MM.1S (cell line): ENCODE results near the gene PDZK1.

Experiments
- DNase-seq: peaks from one replicate; pipeline ENCODE4 v3.0.0-alpha.2; 2015
- H2AFZ ChIP-seq: fragments of 300-600 bp; sonication (generic); 2 replicates; pipeline ENCODE4 v1.6.0; 2016; ENCODE audit warnings: antibody characterized with exemption, low read length
- H3F3A ChIP-seq: fragments of 300-600 bp; sonication (generic); 2 replicates; pipeline ENCODE4 v1.6.1; 2016; ENCODE audit warnings: mild to moderate bottlenecking, antibody characterized with exemption, low read length, moderate library complexity, mixed read lengths; ENCODE audit not compliant: insufficient read depth
- H3K27ac ChIP-seq: fragments of 300-600 bp; sonication (generic); 2 replicates; pipeline ENCODE4 v1.5.1; 2016; ENCODE audit warnings: mild to moderate bottlenecking, low read length
- H3K27me3 ChIP-seq: fragments of 300-600 bp; sonication (generic); replicated peaks from 2 replicates; pipeline ENCODE4 v1.6.0; 2016; ENCODE audit warnings: low read length; ENCODE audit not compliant: insufficient read depth
- H3K36me3 ChIP-seq: fragments of 300-600 bp; sonication (generic); replicated peaks from 2 replicates; pipeline ENCODE4 v1.6.1; 2016; ENCODE audit warnings: mild to moderate bottlenecking, low read length, mixed read lengths; ENCODE audit not compliant: insufficient read depth
- H3K4me1 ChIP-seq: fragments of 300-600 bp; sonication (generic); 2 replicates; pipeline ENCODE4 v1.6.1; 2016; ENCODE audit warnings: low read length, mixed read lengths
- H3K4me2 ChIP-seq: fragments of 300-600 bp; sonication (generic); 2 replicates; pipeline ENCODE4 v1.6.0; 2016; ENCODE audit warnings: low read depth, low read length
- H3K4me3 ChIP-seq: fragments of 300-600 bp; sonication (generic); 2 replicates; pipeline ENCODE4 v1.5.1; 2016; ENCODE audit warnings: low read length, mixed read lengths
- H3K79me2 ChIP-seq: fragments of 300-600 bp; sonication (generic); 2 replicates; pipeline ENCODE4 v1.6.1; 2016; ENCODE audit warnings: mixed run types, low read length, mixed read lengths
- H3K9ac ChIP-seq: fragments of 300-600 bp; sonication (generic); 2 replicates; pipeline ENCODE4 v1.6.1; 2016; ENCODE audit warnings: low read length, mixed read lengths
- H3K9me2 ChIP-seq: fragments of 300-600 bp; sonication (generic); replicated peaks from 2 replicates; pipeline ENCODE4 v1.6.1; 2016; ENCODE audit warnings: mild to moderate bottlenecking, low read length, mixed read lengths; ENCODE audit not compliant: insufficient read depth
- H3K9me3 ChIP-seq: fragments of 300-600 bp; sonication (generic); replicated peaks from 2 replicates; pipeline ENCODE4 v1.6.1; 2016; ENCODE audit warnings: mild to moderate bottlenecking, low read length, mixed read lengths; ENCODE audit not compliant: insufficient read depth
- H4K20me1 ChIP-seq: fragments of 300-600 bp; sonication (generic); 2 replicates; pipeline ENCODE4 v1.6.1; 2016; ENCODE audit warnings: mild to moderate bottlenecking, low read length, moderate library complexity, mixed read lengths; ENCODE audit not compliant: insufficient read depth
- EZH2 ChIP-seq: fragments of 300-600 bp; sonication (generic); optimal IDR thresholded peaks from 2 replicates; pipeline ENCODE3; 2017; ENCODE audit warnings: low read depth, mild to moderate bottlenecking, antibody characterized with exemption, low read length, mixed read lengths
- EZH2phosphoT487 ChIP-seq: fragments of 300-600 bp; sonication (generic); IDR thresholded peaks from 2 replicates; pipeline ENCODE4 v1.6.1; 2018; ENCODE audit warnings: antibody characterized with exemption, low read length
- TF ChIP-seq, protein P1 (sequence below): fragments of 300-600 bp; sonication (generic); IDR thresholded peaks from 2 replicates; pipeline ENCODE4 v1.5.1; 2016; ENCODE audit warnings: antibody characterized with exemption, low read length, mixed read lengths

Gene PDZK1

DNA sequence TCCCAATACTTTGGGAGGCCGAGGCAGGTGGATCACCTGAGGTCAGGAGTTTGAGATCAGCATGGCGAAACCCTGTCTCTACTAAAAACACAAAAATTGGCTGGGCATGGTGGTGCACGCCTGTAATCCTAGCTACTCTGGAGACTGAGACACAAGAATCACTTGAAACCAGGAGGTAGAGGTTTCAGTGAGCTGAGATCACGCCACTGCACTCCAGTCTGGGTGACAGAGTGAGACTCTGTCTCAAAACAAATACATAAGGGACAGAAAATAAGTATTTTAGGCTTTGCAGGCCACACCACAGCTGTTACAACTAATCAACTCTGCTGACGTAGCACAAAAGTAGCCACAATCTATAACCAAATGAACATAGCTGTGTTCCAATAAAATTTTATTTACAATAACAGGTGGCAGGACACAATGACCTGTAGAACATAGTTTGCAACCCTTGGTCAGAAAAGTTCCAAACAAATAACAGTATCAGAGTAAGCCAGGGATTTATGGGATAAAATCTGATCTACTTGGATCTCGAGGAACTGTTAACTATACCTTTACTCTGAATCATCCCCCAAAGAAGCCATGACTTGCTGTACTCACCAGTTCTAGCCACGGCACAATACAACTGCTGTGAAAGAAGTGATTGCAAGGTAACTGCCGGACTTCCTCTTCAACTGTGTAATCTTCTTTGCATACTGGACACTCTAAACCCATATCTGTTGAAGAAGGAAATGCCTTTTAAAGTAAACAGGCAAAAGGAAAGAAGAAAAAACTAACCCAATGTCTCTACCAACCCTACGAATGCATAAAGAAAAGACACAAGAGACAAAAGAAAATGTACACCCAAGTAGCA lies 40.5 kb upstream of the PDZK1 start:
- TF ChIP-seq EZH2phosphoT487 (no peak), EZH2 (no peak)
- TF ChIP-seq, protein P1, sequence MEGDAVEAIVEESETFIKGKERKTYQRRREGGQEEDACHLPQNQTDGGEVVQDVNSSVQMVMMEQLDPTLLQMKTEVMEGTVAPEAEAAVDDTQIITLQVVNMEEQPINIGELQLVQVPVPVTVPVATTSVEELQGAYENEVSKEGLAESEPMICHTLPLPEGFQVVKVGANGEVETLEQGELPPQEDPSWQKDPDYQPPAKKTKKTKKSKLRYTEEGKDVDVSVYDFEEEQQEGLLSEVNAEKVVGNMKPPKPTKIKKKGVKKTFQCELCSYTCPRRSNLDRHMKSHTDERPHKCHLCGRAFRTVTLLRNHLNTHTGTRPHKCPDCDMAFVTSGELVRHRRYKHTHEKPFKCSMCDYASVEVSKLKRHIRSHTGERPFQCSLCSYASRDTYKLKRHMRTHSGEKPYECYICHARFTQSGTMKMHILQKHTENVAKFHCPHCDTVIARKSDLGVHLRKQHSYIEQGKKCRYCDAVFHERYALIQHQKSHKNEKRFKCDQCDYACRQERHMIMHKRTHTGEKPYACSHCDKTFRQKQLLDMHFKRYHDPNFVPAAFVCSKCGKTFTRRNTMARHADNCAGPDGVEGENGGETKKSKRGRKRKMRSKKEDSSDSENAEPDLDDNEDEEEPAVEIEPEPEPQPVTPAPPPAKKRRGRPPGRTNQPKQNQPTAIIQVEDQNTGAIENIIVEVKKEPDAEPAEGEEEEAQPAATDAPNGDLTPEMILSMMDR: no peak
- no peaks in the 10 kb centered on the region for H3K27me3 ChIP-seq
- no peaks in the 10 kb centered on the region for H3K9me3 ChIP-seq
- H3F3A ChIP-seq: no peaks in the 10 kb centered on the region
- no peak overlapping the region for H3K4me2 ChIP-seq
- no peak overlapping the region for H3K9ac ChIP-seq
- no peaks in the 10 kb centered on the region for H3K9me2 ChIP-seq
- DNase-seq: peak; percentile 8
- no peak overlapping the region for H3K4me3 ChIP-seq
- H3K79me2 ChIP-seq: no peaks in the 10 kb centered on the region
- no peak overlapping the region for H2AFZ ChIP-seq
- peak overlapping the region; percentile 29; the same call in 1 of the 2 replicates for H3K27ac ChIP-seq
- no peaks in the 10 kb centered on the region; the same call in 1 of the 2 replicates for H3K36me3 ChIP-seq
- no peaks in the 10 kb centered on the region; the same call in 1 of the 2 replicates for H3K4me1 ChIP-seq
- no peaks in the 10 kb centered on the region for H4K20me1 ChIP-seq

GRCh38 chr1:145740269-145740668 lies 33.1 kb upstream of the PDZK1 start:
- H3K9ac ChIP-seq: no peak overlapping the region
- TF ChIP-seq EZH2: no peak
- TF ChIP-seq, protein P1: no peak
- no peak for TF ChIP-seq EZH2phosphoT487
- no peak for DNase-seq
- H4K20me1 ChIP-seq: no peaks in the 10 kb centered on the region
- no peaks in the 10 kb centered on the region for H3K79me2 ChIP-seq
- no peak overlapping the region for H2AFZ ChIP-seq
- H3K36me3 ChIP-seq: no peaks in the 10 kb centered on the region; the same call in 1 of the 2 replicates
- no peaks in the 10 kb centered on the region for H3K9me3 ChIP-seq
- no peak overlapping the region for H3K4me3 ChIP-seq
- no peaks in the 10 kb centered on the region for H3K9me2 ChIP-seq
- H3F3A ChIP-seq: no peaks in the 10 kb centered on the region
- no peaks in the 10 kb centered on the region for H3K4me1 ChIP-seq
- H3K27ac ChIP-seq: no peak overlapping the region
- H3K4me2 ChIP-seq: no peak overlapping the region
- no peaks in the 10 kb centered on the region for H3K27me3 ChIP-seq

DNA sequence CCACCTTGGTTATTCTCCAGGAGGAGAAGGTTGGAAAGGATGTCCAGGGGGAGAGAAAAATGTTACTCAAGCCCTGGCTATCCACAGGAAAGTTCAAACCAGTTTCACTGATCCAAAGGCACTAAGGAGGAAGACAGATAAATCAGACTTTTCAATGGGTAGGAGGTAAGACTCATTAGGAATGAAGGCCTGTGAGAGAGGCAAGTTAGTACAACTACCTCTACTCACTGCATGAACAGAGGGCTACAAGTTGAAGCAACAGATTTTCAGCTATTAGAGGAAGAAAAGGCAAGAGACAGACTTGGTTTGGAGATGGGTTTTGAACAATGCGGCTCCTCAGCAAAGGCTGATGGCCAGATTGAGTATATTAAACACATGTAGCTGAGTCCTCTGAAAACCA lies 29.0 kb upstream of the PDZK1 start:
- no peaks in the 10 kb centered on the region for H3K36me3 ChIP-seq
- no peak overlapping the region for H3K4me2 ChIP-seq
- TF ChIP-seq EZH2 (no peak), EZH2phosphoT487 (no peak)
- TF ChIP-seq, protein P1: no peak
- no peaks in the 10 kb centered on the region for H3K4me1 ChIP-seq
- H3K79me2 ChIP-seq: no peaks in the 10 kb centered on the region
- no peak overlapping the region for H2AFZ ChIP-seq
- H3K9ac ChIP-seq: no peak overlapping the region
- no peaks in the 10 kb centered on the region for H3K27me3 ChIP-seq
- no peak for DNase-seq
- H3F3A ChIP-seq: no peaks in the 10 kb centered on the region
- no peak overlapping the region for H3K4me3 ChIP-seq
- H3K9me3 ChIP-seq: no peaks in the 10 kb centered on the region
- H3K9me2 ChIP-seq: no peaks in the 10 kb centered on the region
- no peaks in the 10 kb centered on the region for H4K20me1 ChIP-seq
- H3K27ac ChIP-seq: no peak overlapping the region
